GM10847 (cell line): ENCODE measurements around the gene TRAPPC11.
A peak's percentile ranks its signal among the peaks of the same experiment; 100 is the strongest.

Source experiments
- POLR2A ChIP-seq: IDR thresholded peaks from 2 replicates; pipeline ENCODE4 v1.6.1; 2011; ENCODE audit not compliant: insufficient read length; ENCODE audit errors: extremely low read depth

The TRAPPC11 gene

GRCh38 chr4:183633476-183634400, 25.4 kb upstream of the TRAPPC11 start:
- TF ChIP-seq POLR2A: no peak

GRCh38 chr4:183635321-183635720, 23.8 kb upstream of the TRAPPC11 start:
- TF ChIP-seq POLR2A: no peak

GRCh38 chr4:183635741-183636140, 23.4 kb upstream of the TRAPPC11 start:
- no peak for TF ChIP-seq POLR2A

GRCh38 chr4:183636503-183636902, 22.6 kb upstream of the TRAPPC11 start:
- TF ChIP-seq POLR2A: no peak

- TF ChIP-seq POLR2A: no peak
Observed at GRCh38 chr4:183636923-183637322, 22.2 kb upstream of the TRAPPC11 start.

- TF ChIP-seq POLR2A: no peak
Observed at GRCh38 chr4:183637461-183637860, 21.6 kb upstream of the TRAPPC11 start.

- TF ChIP-seq POLR2A: no peak
Observed at GRCh38 chr4:183638436-183638835, 20.7 kb upstream of the TRAPPC11 start.

- no peak for TF ChIP-seq POLR2A
Observed at GRCh38 chr4:183639291-183639690, 19.8 kb upstream of the TRAPPC11 start.

- no peak for TF ChIP-seq POLR2A
Observed at GRCh38 chr4:183645326-183645725, 13.8 kb upstream of the TRAPPC11 start.

- TF ChIP-seq POLR2A: no peak
Observed at GRCh38 chr4:183657564-183657963, 1.5 kb upstream of the TRAPPC11 start.

- peak; percentile 28 for TF ChIP-seq POLR2A
Observed at GRCh38 chr4:183658362-183659028, 598 bp upstream of the TRAPPC11 start.

- TF ChIP-seq POLR2A: no peak
Observed at GRCh38 chr4:183659872-183660242, 764 bp downstream of the TRAPPC11 start.

GRCh38 chr4:183666088-183666487, 7.0 kb downstream of the TRAPPC11 start:
- no peak for TF ChIP-seq POLR2A

- no peak for TF ChIP-seq POLR2A
Observed at GRCh38 chr4:183670251-183670650, 11.2 kb downstream of the TRAPPC11 start.

GRCh38 chr4:183670960-183671555, 12.0 kb downstream of the TRAPPC11 start:
- no peak for TF ChIP-seq POLR2A

GRCh38 chr4:183674153-183674552, 15.1 kb downstream of the TRAPPC11 start:
- no peak for TF ChIP-seq POLR2A
